Stimulated activated CD4-positive, alpha-beta T cell treated with anti-CD3 and anti-CD28 coated beads, Interleukin-4, amount 100 ng/mL, for 1 hour (primary cell): Measurements from ENCODE around the gene OBSCN.
A peak's percentile ranks its signal among the peaks of the same experiment; 100 is the strongest.
"Not testable (repeated sequence)": the region's sequence is repeated elsewhere in the genome, so short reads cannot be mapped to it uniquely, and the experiment has no call there.

Experiments
- DNase-seq: peaks from one replicate; pipeline ENCODE4 v3.0.0-alpha.2; 2020

OBSCN gene

GRCh38 chr1:228188249-228188648 lies 19.6 kb upstream of the OBSCN start:
- DNase-seq: not testable (repeated sequence)

- DNase-seq: no peak
These were observed 17.7 kb upstream of the OBSCN start for GRCh38 chr1:228190182-228190581.

DNA sequence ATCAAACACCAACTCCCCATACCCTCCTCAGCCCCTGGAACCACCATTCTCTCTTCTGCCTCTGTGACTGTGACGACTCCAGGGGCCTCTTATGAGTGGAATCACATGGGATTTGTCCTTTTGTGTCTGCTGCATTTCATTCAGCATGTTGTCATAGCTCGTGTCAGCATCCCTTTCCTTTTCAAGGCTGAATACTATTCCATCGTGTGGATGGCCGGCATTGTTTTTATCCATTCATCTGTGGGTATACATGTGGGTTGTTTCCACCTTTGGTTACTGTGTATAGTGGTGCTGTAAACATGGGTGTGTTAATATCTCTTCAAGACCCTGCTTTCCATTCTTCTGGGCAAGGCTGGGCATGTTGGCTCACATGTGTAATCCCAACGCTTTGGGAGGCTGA lies 17.1 kb upstream of the OBSCN start:
- DNase-seq: no peak

- no peak for DNase-seq
These were observed 13.4 kb upstream of the OBSCN start for GRCh38 chr1:228194436-228194835.

DNA sequence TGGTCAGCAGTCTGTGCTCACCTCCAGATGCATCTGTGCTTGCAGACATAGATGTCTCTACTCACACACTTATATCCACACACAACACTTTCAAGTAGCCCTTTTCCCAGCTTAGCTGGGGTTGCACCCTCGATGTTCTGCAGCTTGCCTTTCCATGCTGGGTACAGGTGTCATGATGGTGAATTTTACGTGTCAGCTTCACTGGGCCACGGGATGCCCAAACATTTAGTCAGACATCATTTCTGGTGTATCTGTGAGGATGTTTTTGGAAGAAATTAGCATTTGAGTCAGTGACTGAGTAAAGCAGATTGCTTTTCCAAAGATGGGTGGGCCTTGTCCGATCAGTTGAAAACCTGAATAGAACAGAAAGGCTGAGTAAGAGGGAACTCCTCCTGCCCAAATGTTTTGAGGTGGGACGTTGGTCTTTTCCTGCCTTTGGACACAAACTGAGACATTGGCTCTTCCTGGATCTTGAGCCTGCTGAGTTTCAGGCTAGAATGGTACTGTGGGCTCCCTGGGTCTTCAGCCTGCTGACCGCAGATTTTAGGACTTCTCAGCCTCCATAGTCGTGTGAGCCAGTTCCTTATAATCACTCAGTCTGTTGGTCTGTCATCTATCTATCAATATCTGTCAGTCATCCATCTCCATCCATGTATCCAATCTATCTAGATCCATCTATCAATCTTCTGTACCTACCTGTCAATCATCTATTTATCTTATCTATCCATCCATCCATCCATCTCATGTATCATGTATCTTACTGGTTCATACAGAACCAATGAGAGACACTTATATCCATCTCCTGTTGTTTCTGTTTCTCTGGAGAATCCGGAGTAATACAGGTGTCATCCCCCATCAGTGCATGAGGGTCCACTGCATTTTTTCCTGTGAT lies 12.7 kb upstream of the OBSCN start:
- DNase-seq: no peak

DNA sequence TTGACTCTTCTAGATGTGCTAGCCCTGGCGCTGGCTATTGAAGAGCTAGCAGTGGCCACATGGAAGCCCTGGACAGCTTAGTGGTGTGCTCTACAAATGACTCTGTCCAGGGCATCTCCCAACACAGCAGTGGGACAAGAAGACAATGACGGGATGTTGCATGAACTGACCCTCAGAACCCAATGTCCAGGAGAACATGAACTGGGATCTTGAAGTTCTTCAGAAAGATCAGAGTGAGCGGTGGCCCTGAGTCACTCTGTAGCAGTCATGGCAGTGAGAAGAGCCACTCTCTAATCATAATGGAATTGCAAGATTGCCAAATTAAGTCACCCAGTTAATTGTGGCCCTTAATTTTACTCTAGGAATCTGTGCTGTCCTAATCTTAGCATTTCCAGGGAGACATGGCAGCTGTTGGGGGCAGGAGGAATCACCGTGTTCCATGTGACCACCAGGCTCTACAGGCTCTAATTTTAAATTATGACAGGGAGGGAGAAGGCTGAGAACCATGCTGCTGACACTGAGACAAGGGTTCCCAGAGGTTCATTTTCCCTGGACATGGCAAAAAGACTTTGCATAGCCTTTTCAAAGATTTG lies 10.2 kb upstream of the OBSCN start:
- no peak for DNase-seq

GRCh38 chr1:228198977-228199590 lies 8.8 kb upstream of the OBSCN start:
- no peak for DNase-seq

DNA sequence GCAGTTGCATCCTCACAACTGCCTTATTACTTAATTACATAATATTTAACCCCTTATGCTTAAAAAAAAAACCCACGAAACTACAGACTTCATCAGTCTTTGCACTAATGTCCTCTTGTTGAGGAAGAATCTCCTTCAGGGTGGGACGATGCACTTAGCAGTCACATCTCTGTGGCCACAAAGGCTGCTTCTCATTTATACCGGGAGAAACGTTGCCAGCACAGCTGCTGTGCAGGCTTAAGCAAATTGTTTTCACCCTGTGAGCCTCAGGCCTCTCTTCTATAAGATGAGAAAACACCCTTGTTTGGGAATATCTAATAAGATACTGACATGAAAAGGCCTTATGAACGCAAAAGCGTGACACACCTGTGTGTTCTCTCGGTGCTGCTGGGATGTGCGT lies 2.9 kb upstream of the OBSCN start:
- DNase-seq: no peak

DNA sequence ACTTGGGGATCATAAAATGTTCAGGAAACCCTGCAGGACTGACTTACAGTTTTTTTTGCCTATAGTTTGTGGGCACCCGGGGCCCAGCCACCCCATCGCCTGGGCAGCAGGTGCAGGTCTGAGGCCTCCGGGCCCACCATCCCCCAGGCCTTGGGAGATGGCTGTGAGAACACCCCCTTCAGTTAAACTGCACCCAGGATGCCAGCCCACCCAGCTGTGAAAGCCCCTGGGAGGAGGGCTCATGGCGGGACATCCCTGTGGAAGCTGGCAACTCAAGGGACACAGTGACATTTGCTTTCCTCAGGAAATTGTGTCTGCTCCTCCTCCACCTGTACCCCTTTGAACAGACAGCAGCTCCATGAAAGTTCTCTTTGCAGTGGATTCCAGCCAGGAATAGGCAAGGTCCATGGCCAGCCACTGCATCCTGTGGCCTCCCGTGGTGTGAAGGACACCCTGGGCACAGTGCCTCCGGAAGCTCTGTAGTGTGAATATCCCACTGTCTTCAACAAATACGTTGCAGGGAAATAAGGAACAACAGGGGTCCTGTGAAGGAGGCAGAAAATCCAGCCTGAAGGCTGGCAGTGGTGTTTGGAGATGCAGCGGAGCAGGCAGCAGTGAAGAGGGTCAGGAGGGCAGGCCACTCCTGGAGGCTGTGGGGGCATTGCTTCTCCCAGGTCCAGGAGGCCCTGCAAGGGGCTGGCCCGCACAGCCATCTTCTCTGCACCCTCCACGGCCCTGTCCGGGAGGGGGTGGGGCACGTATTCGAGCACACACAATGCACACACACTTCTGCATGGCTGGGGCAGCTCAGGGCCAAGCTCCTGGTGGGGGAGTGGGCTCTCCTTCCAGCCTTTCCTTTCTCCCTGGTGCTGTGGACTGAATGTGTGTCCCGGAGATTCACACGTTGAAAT lies 2.1 kb upstream of the OBSCN start:
- no peak for DNase-seq

GRCh38 chr1:228206582-228207351 lies 1.1 kb upstream of the OBSCN start:
- no peak for DNase-seq

- DNase-seq: no peak
These were observed 448 bp upstream of the OBSCN start for GRCh38 chr1:228207381-228207810.

- DNase-seq: no peak
These were observed 1.1 kb downstream of the OBSCN start for GRCh38 chr1:228208831-228209551.

DNA sequence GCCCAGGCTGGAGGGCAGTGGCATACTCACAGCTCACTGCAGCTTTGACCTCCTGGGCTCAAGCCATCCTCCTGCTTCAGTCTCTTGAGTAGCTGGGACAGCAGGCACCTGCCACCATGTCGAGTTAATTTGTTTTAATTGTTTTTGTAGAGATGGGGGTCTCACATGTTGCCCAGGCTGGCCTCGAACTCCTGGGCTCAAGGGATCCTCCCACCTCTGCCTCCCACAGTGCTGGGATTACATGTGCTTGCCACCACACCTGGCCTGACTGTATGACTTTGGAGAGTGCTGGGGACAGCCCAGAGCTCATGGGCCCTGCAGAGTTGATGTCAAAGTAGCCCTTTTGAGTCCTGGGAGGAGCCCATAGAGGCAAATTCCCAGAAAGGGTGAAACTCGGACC lies 1.8 kb downstream of the OBSCN start:
- DNase-seq: no peak

DNA sequence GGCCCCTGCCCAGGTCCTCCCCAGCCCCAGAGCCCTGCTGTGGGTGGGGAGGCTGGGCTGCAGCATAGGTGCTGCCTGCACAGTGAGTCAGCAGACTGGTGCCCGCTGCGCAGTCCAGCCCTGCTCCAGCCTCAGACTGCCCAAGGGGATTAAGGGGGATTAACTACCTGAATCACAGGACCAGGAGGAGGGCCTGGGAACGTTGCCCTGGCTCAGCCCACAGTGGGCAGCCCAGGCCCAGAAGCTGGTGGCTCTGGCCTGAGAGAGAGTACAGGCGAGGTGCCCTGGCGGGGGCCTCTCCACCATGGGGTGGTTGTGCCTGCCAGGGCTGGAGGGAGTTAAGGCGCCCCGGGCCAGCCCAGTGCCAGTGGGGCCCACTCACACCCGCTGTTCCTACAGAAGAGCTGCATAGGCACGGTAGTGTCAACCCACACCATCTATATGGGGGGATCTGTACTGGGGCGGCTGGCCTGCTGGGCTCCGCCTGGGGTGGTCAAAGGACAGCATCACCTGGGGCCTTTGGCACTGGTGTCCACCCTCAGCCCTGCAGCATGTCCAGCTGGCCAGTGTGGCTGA lies 2.3 kb downstream of the OBSCN start:
- no peak for DNase-seq

DNA sequence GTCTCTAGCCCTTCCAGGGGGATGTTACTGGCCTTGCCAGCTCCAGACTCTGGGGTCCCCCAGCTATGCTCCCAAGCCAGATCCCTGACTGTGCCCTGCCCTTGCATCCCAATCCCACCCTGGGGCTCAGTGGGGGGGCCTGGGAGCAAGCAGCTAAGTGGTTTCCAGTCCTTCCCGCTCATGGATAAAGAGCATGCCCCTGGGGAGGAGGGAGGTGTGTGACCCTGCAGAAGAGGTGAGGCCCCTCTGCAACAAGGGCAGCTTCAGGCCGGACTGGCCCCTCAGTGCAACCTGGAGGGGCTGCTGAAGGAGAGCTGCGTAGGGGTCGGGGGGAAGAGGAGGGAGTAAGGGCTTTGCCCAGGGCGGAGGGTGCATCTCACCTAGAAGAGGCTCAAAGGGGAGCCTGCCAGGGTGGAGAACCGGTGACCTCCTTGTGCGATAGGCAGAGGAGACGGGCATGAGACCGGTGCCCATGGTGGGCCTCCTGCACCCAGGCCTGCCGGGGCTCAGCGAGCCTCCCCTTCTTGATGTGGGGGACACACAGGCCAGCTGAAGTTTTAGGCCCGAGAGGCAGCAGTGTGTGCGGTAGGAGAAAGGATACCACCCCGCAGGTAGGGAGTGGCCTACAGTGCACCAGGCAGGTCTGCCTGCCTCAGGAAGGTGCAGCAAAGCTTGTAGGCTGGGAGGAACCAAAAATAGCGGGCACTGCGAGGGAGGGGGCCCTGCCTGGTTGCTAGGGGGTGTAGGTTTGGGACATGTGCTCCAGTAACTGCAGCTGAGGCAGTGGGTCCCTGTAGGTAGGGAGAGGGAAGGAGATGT lies 3.1 kb downstream of the OBSCN start:
- no peak for DNase-seq

DNA sequence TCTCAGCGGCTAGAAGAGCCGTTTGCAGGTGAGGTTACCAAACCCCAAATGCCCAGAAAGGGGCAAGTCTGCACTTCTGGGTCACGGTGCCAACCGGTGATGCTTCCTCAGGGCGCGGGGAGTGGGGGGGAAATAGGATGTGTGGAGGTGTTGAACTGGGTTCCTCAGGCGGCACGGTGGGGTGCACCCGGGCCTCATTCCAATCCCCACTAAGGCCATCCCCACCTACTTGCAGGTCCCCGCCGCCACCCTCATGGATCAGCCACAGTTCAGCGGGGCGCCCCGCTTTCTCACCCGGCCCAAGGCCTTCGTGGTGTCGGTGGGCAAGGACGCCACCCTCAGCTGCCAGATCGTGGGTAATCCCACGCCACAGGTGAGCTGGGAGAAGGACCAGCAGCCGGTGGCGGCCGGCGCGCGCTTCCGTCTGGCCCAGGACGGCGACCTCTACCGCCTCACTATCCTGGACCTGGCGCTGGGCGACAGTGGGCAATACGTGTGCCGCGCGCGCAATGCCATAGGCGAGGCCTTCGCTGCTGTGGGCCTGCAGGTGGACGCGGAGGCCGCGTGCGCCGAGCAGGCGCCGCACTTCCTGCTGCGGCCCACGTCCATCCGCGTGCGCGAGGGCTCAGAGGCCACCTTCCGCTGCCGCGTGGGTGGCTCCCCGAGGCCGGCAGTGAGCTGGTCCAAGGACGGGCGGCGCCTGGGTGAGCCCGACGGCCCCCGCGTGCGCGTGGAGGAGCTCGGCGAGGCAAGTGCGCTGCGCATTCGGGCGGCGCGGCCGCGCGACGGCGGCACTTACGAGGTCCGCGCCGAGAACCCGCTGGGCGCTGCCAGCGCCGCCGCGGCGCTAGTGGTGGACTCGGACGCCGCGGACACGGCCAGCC lies 3.9 kb downstream of the OBSCN start:
- no peak for DNase-seq

GRCh38 chr1:228212415-228212965 lies 4.6 kb downstream of the OBSCN start:
- DNase-seq: no peak

- peak; percentile 93 for DNase-seq
These were observed 5.4 kb downstream of the OBSCN start for GRCh38 chr1:228212966-228213844.
